ENCODE data around the gene SNX24. TPM values are rescaled to one million over a fixed set of nuclear protein-coding genes. Genes with fewer than 3 reads are reported as not detected.

SNX24 gene
- total and polyA plus RNA-seq, 2 of the 4 experiments (the other 2 are of a cell fraction), result 13.8 to 15.0 TPM

DNA sequence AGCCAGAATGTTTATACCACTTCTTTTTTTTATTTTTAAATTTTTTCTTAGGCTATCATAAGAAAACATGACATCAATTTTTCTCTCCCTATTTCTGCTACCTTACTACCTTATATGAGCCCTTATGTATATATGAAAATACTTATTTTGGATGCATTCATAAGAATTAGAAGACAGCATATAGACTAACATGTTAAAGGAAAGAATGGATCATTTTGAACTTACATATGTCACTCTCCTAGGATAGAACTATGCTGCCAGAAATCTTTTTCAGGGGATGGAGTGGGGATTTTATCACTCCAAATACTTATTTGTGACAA lies 51.8 kb downstream of the SNX24 start:
- Histone ChIP-seq H3K14ac (replicated peaks; ENCODE audit: low read depth, low read length) (no peak overlapping the region), H2AFZ (replicated peaks; ENCODE audit: low read length, poor library complexity) (no peak overlapping the region), H2AK5ac (ENCODE audit: low read depth, low read length) (no peak overlapping the region), H3K9me3 (ENCODE audit: control insufficient read depth, insufficient read depth, low read length) (no peaks in the 10 kb centered on the region), H3K27ac (ENCODE audit: insufficient read depth, low read length) (no peak overlapping the region), H3K9ac (ENCODE audit: low read depth, low read length) (no peak overlapping the region), H3K18ac (ENCODE audit: low read depth, low read length) (no peak overlapping the region), H2BK15ac (ENCODE audit: low read depth, low read length) (no peak overlapping the region), H3K27me3 (ENCODE audit: control insufficient read depth, insufficient read depth, low read length) (no peaks in the 10 kb centered on the region; the same call in 1 of the 2 replicates), H2BK20ac (ENCODE audit: low read depth, low read length) (no peak overlapping the region), H3K79me1 (ENCODE audit: low read depth in 1 of 2, low read length in 2 of 2) (peaks cover under 1 to 11% of the 10 kb centered on the region in 2 experiments; a peak in 2 of 4 replicates), H4K5ac (ENCODE audit: low read depth, low read length) (no peak overlapping the region), H2BK120ac (ENCODE audit: low read depth, low read length) (no peak overlapping the region), H3K4ac (ENCODE audit: low read depth, low read length) (no peak overlapping the region), H3K23ac (ENCODE audit: low read depth, low read length) (no peak overlapping the region), H4K8ac (ENCODE audit: low read depth in 2 of 2, low read length in 2 of 2) (no peak overlapping the region), H3K4me3 (ENCODE audit: insufficient read depth, low read depth, low read length) (no peak overlapping the region), H3K4me1 (ENCODE audit: control insufficient read depth, insufficient read depth, low read length) (peaks cover 3% of the 10 kb centered on the region; the same call in 1 of the 2 replicates), H3K56ac (ENCODE audit: extremely low read depth, insufficient read depth, low read length) (no peak overlapping the region), H3K36me3 (ENCODE audit: control insufficient read depth, insufficient read depth, low read length) (no peaks in the 10 kb centered on the region), H2AK9ac (replicated peaks; ENCODE audit: low read depth, low read length, poor library complexity) (no peak overlapping the region), H3K4me2 (ENCODE audit: low read depth, low read length) (no peak overlapping the region), H4K91ac (ENCODE audit: insufficient read depth, low read depth, low read length) (no peak overlapping the region), H3K9me1 (ENCODE audit: insufficient read depth, low read length) (peaks cover 3% of the 10 kb centered on the region; the same call in 1 of the 2 replicates), H2BK5ac (ENCODE audit: low read depth, low read length, poor library complexity, severe bottlenecking) (no peak overlapping the region), H4K20me1 (ENCODE audit: insufficient read depth, low read length) (peaks cover 28% of the 10 kb centered on the region; the same call in 1 of the 2 replicates)
- in situ Hi-C loops (cut with MboI; ENCODE audit: low sequenced_read_pairs), result loop anchor here (10.0 kb wide), 1 partner anchor 478 kb away; no protein-coding TSS in a partner anchor
- DNase-seq (no peak), ATAC-seq (ENCODE audit: low read depth) (no peak)
- CTCF ChIA-PET, result no interaction called here
- intact Hi-C loops (cut with micrococcal nuclease), result loop anchor here (1.0 to 10.0 kb wide), 7 partner anchors 140 to 715 kb away; no protein-coding TSS in a partner anchor
- no TSS peak for BruUV-seq (replicated peaks)
- POLR2A ChIA-PET (ENCODE audit: unreplicated experiment), result no interaction called here
- TF ChIP-seq, protein P1, sequence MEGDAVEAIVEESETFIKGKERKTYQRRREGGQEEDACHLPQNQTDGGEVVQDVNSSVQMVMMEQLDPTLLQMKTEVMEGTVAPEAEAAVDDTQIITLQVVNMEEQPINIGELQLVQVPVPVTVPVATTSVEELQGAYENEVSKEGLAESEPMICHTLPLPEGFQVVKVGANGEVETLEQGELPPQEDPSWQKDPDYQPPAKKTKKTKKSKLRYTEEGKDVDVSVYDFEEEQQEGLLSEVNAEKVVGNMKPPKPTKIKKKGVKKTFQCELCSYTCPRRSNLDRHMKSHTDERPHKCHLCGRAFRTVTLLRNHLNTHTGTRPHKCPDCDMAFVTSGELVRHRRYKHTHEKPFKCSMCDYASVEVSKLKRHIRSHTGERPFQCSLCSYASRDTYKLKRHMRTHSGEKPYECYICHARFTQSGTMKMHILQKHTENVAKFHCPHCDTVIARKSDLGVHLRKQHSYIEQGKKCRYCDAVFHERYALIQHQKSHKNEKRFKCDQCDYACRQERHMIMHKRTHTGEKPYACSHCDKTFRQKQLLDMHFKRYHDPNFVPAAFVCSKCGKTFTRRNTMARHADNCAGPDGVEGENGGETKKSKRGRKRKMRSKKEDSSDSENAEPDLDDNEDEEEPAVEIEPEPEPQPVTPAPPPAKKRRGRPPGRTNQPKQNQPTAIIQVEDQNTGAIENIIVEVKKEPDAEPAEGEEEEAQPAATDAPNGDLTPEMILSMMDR (conservative IDR thresholded peaks at IDR 0.05; ENCODE audit: low read depth, low read length), result no peak
- TF ChIP-seq RCOR1 (IDR thresholded peaks at IDR 0.05; ENCODE audit: insufficient replicate concordance, low read length), result no peak
- TF ChIP-seq, protein P2, sequence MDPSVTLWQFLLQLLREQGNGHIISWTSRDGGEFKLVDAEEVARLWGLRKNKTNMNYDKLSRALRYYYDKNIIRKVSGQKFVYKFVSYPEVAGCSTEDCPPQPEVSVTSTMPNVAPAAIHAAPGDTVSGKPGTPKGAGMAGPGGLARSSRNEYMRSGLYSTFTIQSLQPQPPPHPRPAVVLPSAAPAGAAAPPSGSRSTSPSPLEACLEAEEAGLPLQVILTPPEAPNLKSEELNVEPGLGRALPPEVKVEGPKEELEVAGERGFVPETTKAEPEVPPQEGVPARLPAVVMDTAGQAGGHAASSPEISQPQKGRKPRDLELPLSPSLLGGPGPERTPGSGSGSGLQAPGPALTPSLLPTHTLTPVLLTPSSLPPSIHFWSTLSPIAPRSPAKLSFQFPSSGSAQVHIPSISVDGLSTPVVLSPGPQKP (IDR thresholded peaks at IDR 0.05; ENCODE audit: borderline replicate concordance, low read depth, low read length), result no peak
- dilution Hi-C loops (cut with HindIII; ENCODE audit: low sequenced_read_pairs, unreplicated experiment), result no loop called here
